GM23338 (cell line): ENCODE results near the gene CLCNKA. TPM values are rescaled to one million over a fixed set of nuclear protein-coding genes. Genes with fewer than 3 reads are reported as not detected.

Experiments
- ATAC-seq: fragments of 200-7000 bp; cut with Tn5 transposase; 3 replicates; pipeline ENCODE4 v1.9.1; 2020
- DNase-seq: peaks from one replicate; pipeline ENCODE4 v3.0.0-alpha.2; 2015; ENCODE audit warnings: low spot score
- H2AFZ ChIP-seq: fragments of 200-600 bp; sonication (generic); 2 replicates; pipeline ENCODE4 v1.8.0; 2016; ENCODE audit warnings: antibody characterized with exemption, mild to moderate bottlenecking, moderate library complexity
- H3F3A ChIP-seq: fragments of 200-600 bp; sonication (generic); replicated peaks from 2 replicates; pipeline ENCODE4 v1.8.0; 2017; ENCODE audit warnings: antibody characterized with exemption, mixed run types, low read depth
- H3K27ac ChIP-seq: fragments of 200-600 bp; sonication (generic); 2 replicates; pipeline ENCODE4 v1.6.1; 2016; ENCODE audit warnings: low read depth
- H3K27me3 ChIP-seq: fragments of 200-600 bp; sonication (generic); 2 replicates; pipeline ENCODE4 v1.8.0; 2016; ENCODE audit warnings: mild to moderate bottlenecking, mixed run types, moderate library complexity; ENCODE audit not compliant: insufficient read depth
- H3K36me3 ChIP-seq: fragments of 200-600 bp; sonication (generic); 2 replicates; pipeline ENCODE4 v1.8.0; 2016; ENCODE audit warnings: mild to moderate bottlenecking; ENCODE audit not compliant: insufficient read depth
- H3K4me1 ChIP-seq: fragments of 200-600 bp; sonication (generic); 2 replicates; pipeline ENCODE4 v1.8.0; 2016; ENCODE audit warnings: mild to moderate bottlenecking, moderate library complexity; ENCODE audit not compliant: insufficient read depth
- H3K4me2 ChIP-seq: fragments of 200-600 bp; sonication (generic); 2 replicates; pipeline ENCODE4 v1.7.1; 2017; ENCODE audit warnings: mixed run types
- H3K4me3 ChIP-seq: fragments of 200-600 bp; sonication (generic); 2 replicates; pipeline ENCODE4 v1.6.1; 2016; ENCODE audit warnings: mixed run types
- H3K79me2 ChIP-seq: fragments of 200-600 bp; sonication (generic); replicated peaks from 2 replicates; pipeline ENCODE4 v1.8.0; 2017; ENCODE audit warnings: mild to moderate bottlenecking; ENCODE audit not compliant: insufficient read depth
- H3K9me2 ChIP-seq: fragments of 200-600 bp; sonication (generic); 2 replicates; pipeline ENCODE4 v1.8.0; 2017; ENCODE audit not compliant: insufficient read depth
- H4K20me1 ChIP-seq: fragments of 200-600 bp; sonication (generic); replicated peaks from 2 replicates; pipeline ENCODE4 v1.8.0; 2017; ENCODE audit warnings: mild to moderate bottlenecking; ENCODE audit not compliant: insufficient read depth
- H3K27ac Mint-ChIP-seq: 2 replicates; pipeline ENCODE4 v1.8.0; 2020; ENCODE audit warnings: inconsistent platforms, mild to moderate bottlenecking, moderate library complexity, mixed read lengths
- H3K27me3 Mint-ChIP-seq: 3 replicates; pipeline ENCODE4 v1.8.0; 2022; ENCODE audit warnings: low read depth, mild to moderate bottlenecking, moderate library complexity, mixed read lengths, inconsistent platforms; ENCODE audit not compliant: insufficient read depth, poor library complexity
- H3K36me3 Mint-ChIP-seq: 3 replicates; pipeline ENCODE4 v1.8.0; 2021; ENCODE audit warnings: low read depth, mild to moderate bottlenecking, inconsistent platforms, moderate library complexity, mixed read lengths
- H3K4me1 Mint-ChIP-seq: 3 replicates; pipeline ENCODE4 v1.8.0; 2020; ENCODE audit warnings: mild to moderate bottlenecking, inconsistent platforms, mixed read lengths
- H3K4me3 Mint-ChIP-seq: 3 replicates; pipeline ENCODE4 v1.8.0; 2021; ENCODE audit warnings: moderate library complexity, mild to moderate bottlenecking, inconsistent platforms, mixed read lengths
- H3K9me3 Mint-ChIP-seq: 3 replicates; pipeline ENCODE4 v1.8.0; 2020; ENCODE audit warnings: moderate library complexity, mild to moderate bottlenecking, inconsistent platforms, mixed read lengths
- CTCF ChIP-seq, 2 experiments: fragments of 200-600 bp in 1 of 2; sonication (generic) in 1 of 2; conservative IDR thresholded peaks; 2 replicates each; pipeline versions ENCODE4 v1.5.1 to v1.6.1; 2016 to 2017; ENCODE audit warnings: antibody characterized with exemption in 2 of 2, low read depth in 2 of 2, mild to moderate bottlenecking in 2 of 2, moderate library complexity in 1 of 2
- EZH2 ChIP-seq: fragments of 200-600 bp; sonication (generic); IDR thresholded peaks from one replicate; pipeline ENCODE4 v1.8.0; 2017; ENCODE audit warnings: antibody characterized with exemption, mild to moderate bottlenecking, low read depth; ENCODE audit not compliant: unreplicated experiment
- EZH2phosphoT487 ChIP-seq: fragments of 200-600 bp; sonication (generic); IDR thresholded peaks from one replicate; pipeline ENCODE4 v1.8.1; 2018; ENCODE audit warnings: antibody characterized with exemption; ENCODE audit not compliant: unreplicated experiment
- NANOG ChIP-seq: IDR thresholded peaks from 2 replicates; pipeline ENCODE4 v1.6.1; 2016; ENCODE audit warnings: antibody characterized with exemption, borderline replicate concordance
- POLR2AphosphoS5 ChIP-seq: IDR thresholded peaks from 2 replicates; pipeline ENCODE4 v1.6.1; 2016; ENCODE audit warnings: antibody characterized with exemption, low read depth
- ZNF114 ChIP-seq: fragments of 250-450 bp; sonication (Bioruptor Pico); IDR thresholded peaks from 2 replicates; pipeline ENCODE4 v1.5.0; 2020; ENCODE audit warnings: mild to moderate bottlenecking, moderate library complexity
- ZNF331 ChIP-seq: fragments of 250-450 bp; sonication (Bioruptor Pico); IDR thresholded peaks from 2 replicates; pipeline ENCODE4 v1.5.0; 2020; ENCODE audit warnings: low read depth, mild to moderate bottlenecking, moderate library complexity
- polyA plus RNA-seq: library from polyadenylated mRNA; unstranded; fragments of >200 nt; fragmentation: Nextera tagmentation; extraction: Ambion mirVana; gene quantifications from 2 replicates; pipeline ENCODE4 v1.2.1, GENCODE V29; 2016
- total RNA-seq: library from RNA; depleted of rRNA; stranded (reverse); fragments of >200 nt; shearing (Covaris generic); gene quantifications from 2 replicates; pipeline ENCODE4 v1.2.3, GENCODE V29; 2014
- TF ChIP-seq, protein P1 (sequence below): IDR thresholded peaks from 2 replicates; pipeline ENCODE4 v1.6.1; 2016; ENCODE audit warnings: antibody characterized with exemption
- TF ChIP-seq, protein P2 (sequence below): IDR thresholded peaks from one replicate; pipeline ENCODE4 v1.6.1; 2018; ENCODE audit warnings: antibody characterized with exemption; ENCODE audit not compliant: unreplicated experiment
- TF ChIP-seq, protein P3 (sequence below): fragments of 250-450 bp; sonication (Bioruptor Pico); IDR thresholded peaks from 2 replicates; pipeline ENCODE4 v1.5.0; 2020; ENCODE audit warnings: mild to moderate bottlenecking, moderate library complexity

Gene CLCNKA
- total and polyA plus RNA-seq, 2 experiments from 2014 or later = 0.59 to 0.76 TPM

GRCh38 chr1:16067933-16068332, 46.1 kb downstream of the CLCNKA start (continued):
- no peak for TF ChIP-seq CTCF (conservative IDR thresholded peaks at IDR 0.05; ENCODE audit: low read depth in 2 of 2)
- TF ChIP-seq ZNF114 = no peak
- no peak for TF ChIP-seq EZH2phosphoT487
- TF ChIP-seq EZH2 = no peak
- TF ChIP-seq, protein P1, sequence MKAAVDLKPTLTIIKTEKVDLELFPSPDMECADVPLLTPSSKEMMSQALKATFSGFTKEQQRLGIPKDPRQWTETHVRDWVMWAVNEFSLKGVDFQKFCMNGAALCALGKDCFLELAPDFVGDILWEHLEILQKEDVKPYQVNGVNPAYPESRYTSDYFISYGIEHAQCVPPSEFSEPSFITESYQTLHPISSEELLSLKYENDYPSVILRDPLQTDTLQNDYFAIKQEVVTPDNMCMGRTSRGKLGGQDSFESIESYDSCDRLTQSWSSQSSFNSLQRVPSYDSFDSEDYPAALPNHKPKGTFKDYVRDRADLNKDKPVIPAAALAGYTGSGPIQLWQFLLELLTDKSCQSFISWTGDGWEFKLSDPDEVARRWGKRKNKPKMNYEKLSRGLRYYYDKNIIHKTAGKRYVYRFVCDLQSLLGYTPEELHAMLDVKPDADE = no peak
- TF ChIP-seq, protein P2, sequence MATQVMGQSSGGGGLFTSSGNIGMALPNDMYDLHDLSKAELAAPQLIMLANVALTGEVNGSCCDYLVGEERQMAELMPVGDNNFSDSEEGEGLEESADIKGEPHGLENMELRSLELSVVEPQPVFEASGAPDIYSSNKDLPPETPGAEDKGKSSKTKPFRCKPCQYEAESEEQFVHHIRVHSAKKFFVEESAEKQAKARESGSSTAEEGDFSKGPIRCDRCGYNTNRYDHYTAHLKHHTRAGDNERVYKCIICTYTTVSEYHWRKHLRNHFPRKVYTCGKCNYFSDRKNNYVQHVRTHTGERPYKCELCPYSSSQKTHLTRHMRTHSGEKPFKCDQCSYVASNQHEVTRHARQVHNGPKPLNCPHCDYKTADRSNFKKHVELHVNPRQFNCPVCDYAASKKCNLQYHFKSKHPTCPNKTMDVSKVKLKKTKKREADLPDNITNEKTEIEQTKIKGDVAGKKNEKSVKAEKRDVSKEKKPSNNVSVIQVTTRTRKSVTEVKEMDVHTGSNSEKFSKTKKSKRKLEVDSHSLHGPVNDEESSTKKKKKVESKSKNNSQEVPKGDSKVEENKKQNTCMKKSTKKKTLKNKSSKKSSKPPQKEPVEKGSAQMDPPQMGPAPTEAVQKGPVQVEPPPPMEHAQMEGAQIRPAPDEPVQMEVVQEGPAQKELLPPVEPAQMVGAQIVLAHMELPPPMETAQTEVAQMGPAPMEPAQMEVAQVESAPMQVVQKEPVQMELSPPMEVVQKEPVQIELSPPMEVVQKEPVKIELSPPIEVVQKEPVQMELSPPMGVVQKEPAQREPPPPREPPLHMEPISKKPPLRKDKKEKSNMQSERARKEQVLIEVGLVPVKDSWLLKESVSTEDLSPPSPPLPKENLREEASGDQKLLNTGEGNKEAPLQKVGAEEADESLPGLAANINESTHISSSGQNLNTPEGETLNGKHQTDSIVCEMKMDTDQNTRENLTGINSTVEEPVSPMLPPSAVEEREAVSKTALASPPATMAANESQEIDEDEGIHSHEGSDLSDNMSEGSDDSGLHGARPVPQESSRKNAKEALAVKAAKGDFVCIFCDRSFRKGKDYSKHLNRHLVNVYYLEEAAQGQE = no peak
- no peak for TF ChIP-seq POLR2AphosphoS5
- no peak for TF ChIP-seq ZNF331
- no peak for TF ChIP-seq NANOG

DNA sequence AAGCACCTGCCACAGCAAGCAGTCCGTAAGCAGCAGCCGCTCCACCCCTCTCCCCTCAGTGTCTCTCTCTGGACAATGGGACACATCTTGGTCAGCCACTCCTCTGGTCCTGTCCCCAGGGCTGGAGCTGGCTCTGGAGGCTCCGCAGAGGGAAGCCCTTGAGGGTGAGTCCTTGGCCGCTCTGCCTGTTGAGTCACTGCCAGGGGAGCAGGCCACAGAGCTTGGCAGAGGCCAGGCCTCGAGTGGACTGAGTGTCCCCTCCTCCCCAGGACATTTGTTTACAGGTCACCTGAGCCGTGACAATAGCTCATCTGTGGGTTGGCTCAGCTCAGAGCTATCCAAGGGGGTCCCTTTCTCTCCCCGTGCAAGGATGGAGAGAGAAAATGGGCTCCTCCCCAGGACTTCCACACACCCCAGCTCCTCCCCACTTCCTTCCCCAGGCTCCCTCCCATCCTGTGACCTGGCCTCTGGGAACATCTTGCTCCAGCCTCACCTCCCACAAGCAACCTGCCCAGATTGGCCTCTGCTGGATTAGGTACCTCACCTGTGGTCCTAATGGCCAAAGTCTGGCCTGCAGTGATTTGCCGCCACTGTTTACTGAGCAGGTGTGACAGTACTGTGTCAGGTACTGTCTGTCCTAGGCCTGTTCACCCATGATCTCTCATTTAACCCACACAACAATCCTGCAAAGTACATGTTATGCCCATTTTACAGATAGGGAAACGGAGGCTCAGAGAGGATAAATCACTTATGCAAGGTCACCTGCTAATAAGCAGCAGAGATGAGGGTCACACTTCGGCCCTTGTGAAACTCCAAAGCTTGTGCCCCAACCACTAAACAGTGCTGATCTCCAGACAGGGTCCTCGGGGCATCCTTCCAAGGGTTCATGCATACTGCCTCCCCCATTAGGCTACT, 46.8 kb downstream of the CLCNKA start:
- H3K36me3 ChIP-seq = no peaks in the 10 kb centered on the region
- no peak overlapping the region for H2AFZ ChIP-seq
- no peak overlapping the region for H3K4me3 ChIP-seq
- H3K79me2 ChIP-seq = no peaks in the 10 kb centered on the region
- peaks cover 19% of the 10 kb centered on the region for H3K27me3 Mint-ChIP-seq
- no peak overlapping the region for H3K4me3 Mint-ChIP-seq
- no peak for TF ChIP-seq ZNF114
- TF ChIP-seq, protein P3, sequence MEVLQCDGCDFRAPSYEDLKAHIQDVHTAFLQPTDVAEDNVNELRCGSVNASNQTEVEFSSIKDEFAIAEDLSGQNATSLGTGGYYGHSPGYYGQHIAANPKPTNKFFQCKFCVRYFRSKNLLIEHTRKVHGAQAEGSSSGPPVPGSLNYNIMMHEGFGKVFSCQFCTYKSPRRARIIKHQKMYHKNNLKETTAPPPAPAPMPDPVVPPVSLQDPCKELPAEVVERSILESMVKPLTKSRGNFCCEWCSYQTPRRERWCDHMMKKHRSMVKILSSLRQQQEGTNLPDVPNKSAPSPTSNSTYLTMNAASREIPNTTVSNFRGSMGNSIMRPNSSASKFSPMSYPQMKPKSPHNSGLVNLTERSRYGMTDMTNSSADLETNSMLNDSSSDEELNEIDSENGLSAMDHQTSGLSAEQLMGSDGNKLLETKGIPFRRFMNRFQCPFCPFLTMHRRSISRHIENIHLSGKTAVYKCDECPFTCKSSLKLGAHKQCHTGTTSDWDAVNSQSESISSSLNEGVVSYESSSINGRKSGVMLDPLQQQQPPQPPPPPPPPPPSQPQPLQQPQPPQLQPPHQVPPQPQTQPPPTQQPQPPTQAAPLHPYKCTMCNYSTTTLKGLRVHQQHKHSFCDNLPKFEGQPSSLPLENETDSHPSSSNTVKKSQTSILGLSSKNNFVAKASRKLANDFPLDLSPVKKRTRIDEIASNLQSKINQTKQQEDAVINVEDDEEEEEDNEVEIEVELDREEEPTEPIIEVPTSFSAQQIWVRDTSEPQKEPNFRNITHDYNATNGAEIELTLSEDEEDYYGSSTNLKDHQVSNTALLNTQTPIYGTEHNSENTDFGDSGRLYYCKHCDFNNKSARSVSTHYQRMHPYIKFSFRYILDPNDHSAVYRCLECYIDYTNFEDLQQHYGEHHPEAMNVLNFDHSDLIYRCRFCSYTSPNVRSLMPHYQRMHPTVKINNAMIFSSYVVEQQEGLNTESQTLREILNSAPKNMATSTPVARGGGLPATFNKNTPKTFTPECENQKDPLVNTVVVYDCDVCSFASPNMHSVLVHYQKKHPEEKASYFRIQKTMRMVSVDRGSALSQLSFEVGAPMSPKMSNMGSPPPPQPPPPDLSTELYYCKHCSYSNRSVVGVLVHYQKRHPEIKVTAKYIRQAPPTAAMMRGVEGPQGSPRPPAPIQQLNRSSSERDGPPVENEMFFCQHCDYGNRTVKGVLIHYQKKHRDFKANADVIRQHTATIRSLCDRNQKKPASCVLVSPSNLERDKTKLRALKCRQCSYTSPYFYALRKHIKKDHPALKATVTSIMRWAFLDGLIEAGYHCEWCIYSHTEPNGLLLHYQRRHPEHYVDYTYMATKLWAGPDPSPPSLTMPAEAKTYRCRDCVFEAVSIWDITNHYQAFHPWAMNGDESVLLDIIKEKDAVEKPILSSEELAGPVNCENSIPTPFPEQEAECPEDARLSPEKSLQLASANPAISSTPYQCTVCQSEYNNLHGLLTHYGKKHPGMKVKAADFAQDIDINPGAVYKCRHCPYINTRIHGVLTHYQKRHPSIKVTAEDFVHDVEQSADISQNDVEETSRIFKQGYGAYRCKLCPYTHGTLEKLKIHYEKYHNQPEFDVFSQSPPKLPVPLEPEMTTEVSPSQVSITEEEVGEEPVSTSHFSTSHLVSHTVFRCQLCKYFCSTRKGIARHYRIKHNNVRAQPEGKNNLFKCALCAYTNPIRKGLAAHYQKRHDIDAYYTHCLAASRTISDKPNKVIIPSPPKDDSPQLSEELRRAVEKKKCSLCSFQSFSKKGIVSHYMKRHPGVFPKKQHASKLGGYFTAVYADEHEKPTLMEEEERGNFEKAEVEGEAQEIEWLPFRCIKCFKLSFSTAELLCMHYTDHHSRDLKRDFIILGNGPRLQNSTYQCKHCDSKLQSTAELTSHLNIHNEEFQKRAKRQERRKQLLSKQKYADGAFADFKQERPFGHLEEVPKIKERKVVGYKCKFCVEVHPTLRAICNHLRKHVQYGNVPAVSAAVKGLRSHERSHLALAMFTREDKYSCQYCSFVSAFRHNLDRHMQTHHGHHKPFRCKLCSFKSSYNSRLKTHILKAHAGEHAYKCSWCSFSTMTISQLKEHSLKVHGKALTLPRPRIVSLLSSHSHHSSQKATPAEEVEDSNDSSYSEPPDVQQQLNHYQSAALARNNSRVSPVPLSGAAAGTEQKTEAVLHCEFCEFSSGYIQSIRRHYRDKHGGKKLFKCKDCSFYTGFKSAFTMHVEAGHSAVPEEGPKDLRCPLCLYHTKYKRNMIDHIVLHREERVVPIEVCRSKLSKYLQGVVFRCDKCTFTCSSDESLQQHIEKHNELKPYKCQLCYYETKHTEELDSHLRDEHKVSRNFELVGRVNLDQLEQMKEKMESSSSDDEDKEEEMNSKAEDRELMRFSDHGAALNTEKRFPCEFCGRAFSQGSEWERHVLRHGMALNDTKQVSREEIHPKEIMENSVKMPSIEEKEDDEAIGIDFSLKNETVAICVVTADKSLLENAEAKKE (CRISPR knock-in tag) = no peak
- H3K9me3 Mint-ChIP-seq = no peaks in the 10 kb centered on the region
- no peaks in the 10 kb centered on the region for H3F3A ChIP-seq
- no peaks in the 10 kb centered on the region for H3K9me2 ChIP-seq
- H3K27ac Mint-ChIP-seq = no peak overlapping the region
- ATAC-seq (no peak), DNase-seq (no peak)
- peaks cover 18% of the 10 kb centered on the region for H3K27me3 ChIP-seq
- 0 out of 2 replicates have a peak, but pooled peaks cover 3% of the 10 kb centered on the region for H4K20me1 ChIP-seq
- H3K4me1 ChIP-seq = peaks cover 6% of the 10 kb centered on the region; the same call in 1 of the 2 replicates
- no peak overlapping the region for H3K4me2 ChIP-seq
- no peaks in the 10 kb centered on the region for H3K36me3 Mint-ChIP-seq
- H3K4me1 Mint-ChIP-seq = peaks cover 28% of the 10 kb centered on the region
- no peak overlapping the region for H3K27ac ChIP-seq
